Measurements from ENCODE around the gene CELSR1.

DNA sequence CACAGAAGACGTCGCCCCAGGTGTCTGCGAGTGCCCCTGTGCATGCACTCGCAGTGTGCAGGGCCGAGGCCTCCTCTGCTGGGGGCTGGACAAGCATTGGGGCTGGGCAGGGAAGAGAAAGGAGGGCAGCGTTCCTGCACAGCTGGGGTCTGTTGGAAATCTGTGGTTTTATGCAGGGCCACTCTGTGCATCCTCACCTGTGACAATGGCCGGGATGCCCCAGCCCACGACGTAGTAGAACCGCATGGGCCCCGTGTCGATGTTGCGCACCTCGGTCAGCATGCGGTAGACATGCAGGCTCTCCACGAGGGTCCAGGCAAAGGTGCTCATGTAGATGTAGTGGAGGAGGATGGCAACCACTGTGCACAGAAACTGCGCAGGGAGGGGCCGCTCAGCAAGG is 164.7 kb downstream of the CELSR1 start:
- no peak for TF ChIP-seq POLR2AphosphoS5 (IDR thresholded peaks at IDR 0.05; ENCODE audit: insufficient read depth in 1 of 2, low read depth in 1 of 2)
- TF ChIP-seq, protein P1, sequence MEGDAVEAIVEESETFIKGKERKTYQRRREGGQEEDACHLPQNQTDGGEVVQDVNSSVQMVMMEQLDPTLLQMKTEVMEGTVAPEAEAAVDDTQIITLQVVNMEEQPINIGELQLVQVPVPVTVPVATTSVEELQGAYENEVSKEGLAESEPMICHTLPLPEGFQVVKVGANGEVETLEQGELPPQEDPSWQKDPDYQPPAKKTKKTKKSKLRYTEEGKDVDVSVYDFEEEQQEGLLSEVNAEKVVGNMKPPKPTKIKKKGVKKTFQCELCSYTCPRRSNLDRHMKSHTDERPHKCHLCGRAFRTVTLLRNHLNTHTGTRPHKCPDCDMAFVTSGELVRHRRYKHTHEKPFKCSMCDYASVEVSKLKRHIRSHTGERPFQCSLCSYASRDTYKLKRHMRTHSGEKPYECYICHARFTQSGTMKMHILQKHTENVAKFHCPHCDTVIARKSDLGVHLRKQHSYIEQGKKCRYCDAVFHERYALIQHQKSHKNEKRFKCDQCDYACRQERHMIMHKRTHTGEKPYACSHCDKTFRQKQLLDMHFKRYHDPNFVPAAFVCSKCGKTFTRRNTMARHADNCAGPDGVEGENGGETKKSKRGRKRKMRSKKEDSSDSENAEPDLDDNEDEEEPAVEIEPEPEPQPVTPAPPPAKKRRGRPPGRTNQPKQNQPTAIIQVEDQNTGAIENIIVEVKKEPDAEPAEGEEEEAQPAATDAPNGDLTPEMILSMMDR (IDR thresholded peaks at IDR 0.05): no peak

Measured in vagina (tissue), 2 donors.